Mucosa of stomach (tissue), 1 donor: Measurements from ENCODE around the gene GNAQ.
"Not testable (repeated sequence)": the region's sequence is repeated elsewhere in the genome, so short reads cannot be mapped to it uniquely, and the experiment has no call there.

Experiments used
- H3K27me3 ChIP-seq: one replicate; pipeline ENCODE4 v1.7.0; 2013; ENCODE audit warnings: mild to moderate bottlenecking, low read length; ENCODE audit not compliant: control insufficient read depth, insufficient read depth
- H3K36me3 ChIP-seq: one replicate; pipeline ENCODE4 v1.7.0; 2013; ENCODE audit warnings: low read length; ENCODE audit not compliant: control insufficient read depth, insufficient read depth
- H3K4me1 ChIP-seq: one replicate; pipeline ENCODE4 v1.7.0; 2013; ENCODE audit warnings: mild to moderate bottlenecking, low read length; ENCODE audit not compliant: control insufficient read depth, insufficient read depth
- H3K4me3 ChIP-seq: one replicate; pipeline ENCODE4 v1.7.0; 2013; ENCODE audit warnings: low read length
- H3K9ac ChIP-seq: one replicate; pipeline ENCODE4 v1.7.0; 2013; ENCODE audit warnings: mild to moderate bottlenecking, low read length, moderate library complexity
- H3K9me3 ChIP-seq: one replicate; pipeline ENCODE4 v1.7.0; 2013; ENCODE audit warnings: mild to moderate bottlenecking, low read length, moderate library complexity; ENCODE audit not compliant: control insufficient read depth
- donor health status: Pancreatic carcinoma.

The GNAQ gene

DNA sequence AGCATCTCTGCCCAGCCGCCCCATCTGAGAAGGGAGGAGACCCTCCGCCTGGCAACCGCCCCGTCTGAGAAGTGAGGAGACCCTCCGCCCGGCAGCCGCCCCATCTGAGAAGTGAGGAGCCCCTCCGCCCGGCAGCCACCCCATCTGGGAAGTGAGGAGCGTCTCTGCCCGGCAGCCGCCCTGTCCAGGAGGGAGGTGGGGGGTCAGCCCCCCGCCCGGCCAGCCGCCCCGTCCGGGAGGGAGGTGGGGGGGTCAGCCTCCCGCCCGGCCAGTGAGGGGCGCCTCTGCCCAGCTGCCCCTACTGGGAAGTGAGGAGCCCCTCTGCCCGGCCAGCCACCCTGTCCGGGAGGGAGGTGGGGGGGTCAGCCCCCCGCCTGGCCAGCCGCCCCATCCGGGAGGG is 270.7 kb downstream of the GNAQ start:
- not testable (repeated sequence) for H3K9ac ChIP-seq, H3K9me3 ChIP-seq, H3K4me3 ChIP-seq, H3K27me3 ChIP-seq, H3K36me3 ChIP-seq, H3K4me1 ChIP-seq

DNA sequence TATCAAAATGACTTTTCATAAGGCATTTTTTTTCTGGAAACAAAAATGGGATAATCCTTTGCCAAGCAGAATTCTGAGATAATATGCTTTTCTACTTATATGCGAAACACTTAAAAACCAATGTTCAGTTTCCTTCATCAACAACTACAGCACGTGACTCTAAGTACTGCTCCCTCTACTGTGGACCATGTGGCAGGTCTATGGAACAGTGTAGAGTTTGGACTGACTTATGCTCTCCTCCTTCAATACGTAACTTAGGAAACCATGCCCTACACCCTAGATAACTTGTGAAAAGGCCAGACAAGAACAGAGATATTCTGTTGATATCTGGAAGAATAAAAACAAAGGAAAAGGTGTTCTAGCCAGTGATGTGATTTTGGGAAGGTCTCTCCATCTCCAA is 272.2 kb downstream of the GNAQ start:
- Histone ChIP-seq H3K4me1 (no peaks in the 10 kb centered on the region), H3K4me3 (no peak overlapping the region), H3K9me3 (no peaks in the 10 kb centered on the region), H3K36me3 (no peaks in the 10 kb centered on the region), H3K27me3 (no peaks in the 10 kb centered on the region), H3K9ac (no peak overlapping the region)

DNA sequence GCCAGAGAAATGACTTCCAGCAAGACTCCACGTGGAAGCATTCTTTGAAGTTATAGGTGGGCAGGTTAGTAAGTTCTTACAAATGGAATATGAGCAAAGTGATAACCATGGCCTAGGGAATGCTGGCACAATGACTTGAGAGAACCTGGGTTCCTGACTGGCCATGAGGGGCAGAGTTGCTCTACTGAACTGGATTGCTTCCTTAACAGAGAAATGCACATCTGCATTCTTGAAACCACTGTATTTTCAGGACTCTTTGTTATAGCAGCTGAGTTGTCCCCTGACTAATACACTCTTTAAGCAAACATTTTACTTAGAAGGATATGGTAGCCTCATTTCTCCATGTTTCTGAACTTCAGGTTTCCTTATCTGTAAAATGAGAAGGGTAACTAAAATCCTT is 275.2 kb downstream of the GNAQ start:
- Histone ChIP-seq H3K27me3 (no peaks in the 10 kb centered on the region), H3K4me3 (no peak overlapping the region), H3K36me3 (no peaks in the 10 kb centered on the region), H3K9me3 (no peaks in the 10 kb centered on the region), H3K9ac (no peak overlapping the region), H3K4me1 (peaks cover 7% of the 10 kb centered on the region)

DNA sequence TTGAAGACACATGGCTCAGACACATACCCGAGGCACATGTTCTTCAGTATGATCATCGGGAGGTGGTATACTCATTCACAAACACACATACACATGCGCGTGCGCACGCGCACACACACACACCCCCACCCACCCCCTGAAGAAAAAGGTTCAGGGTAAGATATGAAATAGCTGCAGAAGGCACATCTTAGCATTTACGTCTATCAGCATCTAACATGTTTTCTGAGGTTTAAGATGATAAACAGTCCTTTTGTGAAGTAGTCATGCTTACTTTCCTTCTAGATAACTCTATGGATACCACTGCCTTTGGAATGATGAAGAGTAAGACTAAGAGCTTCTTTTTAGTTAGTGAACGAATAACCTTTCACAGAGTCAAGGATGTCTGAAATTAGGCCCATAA is 278.4 kb downstream of the GNAQ start:
- no peaks in the 10 kb centered on the region for H3K9me3 ChIP-seq
- no peak overlapping the region for H3K4me3 ChIP-seq
- no peaks in the 10 kb centered on the region for H3K27me3 ChIP-seq
- peaks cover 9% of the 10 kb centered on the region for H3K4me1 ChIP-seq
- no peak overlapping the region for H3K9ac ChIP-seq
- no peaks in the 10 kb centered on the region for H3K36me3 ChIP-seq

DNA sequence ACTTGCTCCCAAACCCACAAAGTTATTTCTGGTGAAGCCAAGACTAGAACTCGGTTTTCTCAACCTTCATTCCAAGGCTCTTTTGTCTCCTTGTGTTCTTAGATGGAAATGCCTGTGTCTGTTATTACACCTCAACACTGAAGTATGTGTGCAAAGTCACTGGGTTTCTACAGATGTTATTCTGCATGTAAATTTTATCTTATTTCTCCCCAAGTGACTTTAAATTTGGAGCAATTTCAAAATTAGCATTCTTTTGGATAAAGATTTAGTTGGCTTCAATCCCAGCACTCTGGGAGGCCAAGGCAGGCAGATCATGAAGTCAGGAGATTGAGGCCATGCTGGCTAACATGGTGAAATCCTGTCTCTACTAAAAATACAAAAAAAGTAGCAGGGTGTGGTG is 279.1 kb downstream of the GNAQ start:
- Histone ChIP-seq H3K9me3 (no peaks in the 10 kb centered on the region), H3K9ac (no peak overlapping the region), H3K4me3 (no peak overlapping the region), H3K36me3 (no peaks in the 10 kb centered on the region), H3K4me1 (peaks cover 9% of the 10 kb centered on the region), H3K27me3 (no peaks in the 10 kb centered on the region)

DNA sequence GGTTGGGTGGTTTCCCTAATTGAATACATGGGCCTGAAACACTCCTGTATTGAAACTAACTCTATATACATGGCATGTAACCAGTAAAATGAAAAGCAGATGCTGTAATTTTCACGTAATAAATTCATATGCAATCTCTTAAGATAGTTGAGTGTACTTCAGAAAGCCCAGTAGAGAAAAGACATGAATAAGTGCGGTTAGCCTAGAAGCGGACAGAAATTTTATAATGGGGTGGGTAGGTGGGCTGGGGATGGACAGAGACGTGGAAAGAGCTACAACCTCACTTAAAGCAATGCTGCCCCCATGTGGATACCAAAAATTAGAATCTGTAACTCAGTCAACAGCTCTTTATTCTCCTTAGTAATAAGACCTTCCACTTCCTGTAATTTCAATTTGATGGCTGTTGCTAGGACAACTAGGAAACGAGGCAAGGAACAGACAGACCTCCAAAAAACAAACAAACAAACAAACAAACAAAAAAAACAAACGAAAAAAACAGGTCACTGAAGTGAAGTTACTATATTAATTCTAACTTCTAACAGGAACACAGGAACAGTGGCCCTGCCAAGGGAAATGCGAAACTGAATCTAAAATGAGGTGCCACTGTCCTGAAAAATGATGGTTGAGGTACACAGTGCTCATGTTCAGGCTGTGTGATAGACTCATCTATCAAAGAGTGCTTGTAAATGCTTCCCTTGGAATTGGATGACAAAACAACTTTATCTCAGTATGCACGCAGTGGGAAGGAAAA is 280.1 kb downstream of the GNAQ start:
- no peaks in the 10 kb centered on the region for H3K27me3 ChIP-seq
- no peak overlapping the region for H3K9ac ChIP-seq
- no peaks in the 10 kb centered on the region for H3K9me3 ChIP-seq
- H3K4me3 ChIP-seq = no peak overlapping the region
- H3K36me3 ChIP-seq = no peaks in the 10 kb centered on the region
- peaks cover 9% of the 10 kb centered on the region for H3K4me1 ChIP-seq

DNA sequence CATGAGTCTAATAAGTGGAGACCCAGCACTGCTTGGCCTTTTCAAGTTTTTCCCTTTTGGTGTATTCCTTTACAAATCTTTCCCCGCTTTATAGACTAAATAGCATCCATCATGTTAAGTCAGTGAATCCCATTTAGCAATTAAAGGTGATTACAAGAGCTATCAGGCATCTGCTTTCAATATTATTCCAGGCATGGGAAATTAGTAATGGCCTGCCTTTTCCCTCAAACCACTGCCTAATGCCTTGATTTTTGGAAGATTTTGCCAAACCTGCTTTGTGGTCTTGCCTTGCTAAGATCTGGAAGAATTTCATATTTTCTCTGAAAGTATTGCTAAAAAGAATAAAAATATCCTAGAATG is 280.6 kb downstream of the GNAQ start:
- H3K4me1 ChIP-seq = peaks cover 9% of the 10 kb centered on the region
- no peaks in the 10 kb centered on the region for H3K36me3 ChIP-seq
- H3K4me3 ChIP-seq = no peak overlapping the region
- no peak overlapping the region for H3K9ac ChIP-seq
- H3K27me3 ChIP-seq = no peaks in the 10 kb centered on the region
- no peaks in the 10 kb centered on the region for H3K9me3 ChIP-seq

- Histone ChIP-seq H3K27me3 (no peaks in the 10 kb centered on the region), H3K4me3 (no peak overlapping the region), H3K9me3 (no peaks in the 10 kb centered on the region), H3K9ac (no peak overlapping the region), H3K4me1 (peaks cover 9% of the 10 kb centered on the region), H3K36me3 (no peaks in the 10 kb centered on the region)
Observed at GRCh38 chr9:77750284-77750683, 281.3 kb downstream of the GNAQ start.

- Histone ChIP-seq H3K4me1 (peaks cover 9% of the 10 kb centered on the region), H3K36me3 (no peaks in the 10 kb centered on the region), H3K9ac (no peak overlapping the region), H3K9me3 (no peaks in the 10 kb centered on the region), H3K4me3 (no peak overlapping the region), H3K27me3 (no peaks in the 10 kb centered on the region)
Observed at GRCh38 chr9:77748214-77748772, 283.3 kb downstream of the GNAQ start.

DNA sequence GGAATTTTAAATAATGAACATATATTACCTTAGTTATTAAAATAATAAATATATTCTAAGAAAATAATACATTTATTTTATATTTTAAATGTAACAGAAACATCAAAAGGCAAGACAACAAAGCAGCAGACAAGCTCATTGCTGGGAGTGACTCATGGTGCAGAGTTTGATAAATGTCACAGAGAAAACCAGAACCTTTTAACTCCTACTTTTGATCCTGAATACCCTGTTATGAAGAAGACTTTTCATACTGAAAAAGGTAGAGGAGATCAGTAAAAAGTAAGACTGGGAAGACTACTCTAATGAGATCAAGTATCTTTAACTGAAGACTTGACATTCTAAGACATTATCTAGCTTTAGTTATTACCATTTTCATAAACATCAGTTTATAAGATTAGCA is 284.4 kb downstream of the GNAQ start:
- Histone ChIP-seq H3K9ac (no peak overlapping the region), H3K36me3 (no peaks in the 10 kb centered on the region), H3K27me3 (no peaks in the 10 kb centered on the region), H3K4me3 (no peak overlapping the region), H3K4me1 (peaks cover 9% of the 10 kb centered on the region), H3K9me3 (no peaks in the 10 kb centered on the region)

GRCh38 chr9:77744841-77745430 is 286.7 kb downstream of the GNAQ start:
- Histone ChIP-seq H3K4me3 (no peak overlapping the region), H3K27me3 (no peaks in the 10 kb centered on the region), H3K9me3 (no peaks in the 10 kb centered on the region), H3K9ac (no peak overlapping the region), H3K36me3 (no peaks in the 10 kb centered on the region), H3K4me1 (no peaks in the 10 kb centered on the region)

- no peaks in the 10 kb centered on the region for H3K27me3 ChIP-seq
- H3K36me3 ChIP-seq = no peaks in the 10 kb centered on the region
- no peak overlapping the region for H3K9ac ChIP-seq
- H3K4me1 ChIP-seq = no peaks in the 10 kb centered on the region
- no peaks in the 10 kb centered on the region for H3K9me3 ChIP-seq
- no peak overlapping the region for H3K4me3 ChIP-seq
Observed at GRCh38 chr9:77743386-77743785, 288.2 kb downstream of the GNAQ start.
